HG03457 (cell line): ENCODE data around the gene THSD4.
"Not testable (repeated sequence)": the region's sequence is repeated elsewhere in the genome, so short reads cannot be mapped to it uniquely, and the experiment has no call there.

Experiments used
- ATAC-seq: cut with Tn5 transposase; IDR thresholded peaks from one replicate; pipeline ENCODE4 v1.9.1; 2021; ENCODE audit warnings: moderate number of reproducible peaks; ENCODE audit not compliant: unreplicated experiment

THSD4 gene

DNA sequence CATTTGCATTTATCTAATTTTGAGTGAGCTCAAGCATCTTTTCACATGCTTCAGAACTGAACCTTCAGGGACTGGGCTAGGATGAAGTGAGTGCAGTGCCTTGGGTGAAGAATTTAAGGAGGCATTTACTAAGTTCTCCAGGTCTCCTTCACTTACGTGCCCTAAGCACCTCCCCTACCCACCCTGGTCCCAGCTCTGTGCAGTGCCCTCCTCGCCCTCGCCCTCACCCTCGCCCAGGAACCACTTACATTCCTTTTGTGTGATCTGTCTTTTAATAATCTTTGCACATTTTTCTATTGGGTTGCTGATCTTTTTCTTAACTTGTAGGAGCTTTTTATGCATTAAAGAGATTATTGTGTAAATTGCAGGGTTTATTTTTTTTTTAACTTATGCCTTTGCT lies 322.6 kb downstream of the THSD4 start:
- ATAC-seq = no peak

DNA sequence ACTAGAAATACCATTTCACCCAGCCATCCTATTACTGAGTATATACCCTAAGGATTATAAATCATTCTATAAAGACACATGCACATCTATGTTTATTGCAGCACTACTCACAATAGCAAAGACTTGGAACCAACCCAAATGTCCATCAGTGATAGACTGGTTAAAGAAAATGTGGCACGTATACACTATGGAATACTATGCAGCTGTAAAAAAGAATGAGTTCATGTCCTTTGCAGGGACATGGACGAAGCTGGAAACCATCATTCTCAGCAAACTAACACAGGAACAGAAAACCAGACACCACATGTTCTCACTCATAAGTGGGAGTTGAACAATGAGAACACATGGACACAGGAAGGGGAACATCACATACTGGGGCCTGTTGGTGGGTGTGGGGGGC lies 324.2 kb downstream of the THSD4 start:
- not testable (repeated sequence) for ATAC-seq

DNA sequence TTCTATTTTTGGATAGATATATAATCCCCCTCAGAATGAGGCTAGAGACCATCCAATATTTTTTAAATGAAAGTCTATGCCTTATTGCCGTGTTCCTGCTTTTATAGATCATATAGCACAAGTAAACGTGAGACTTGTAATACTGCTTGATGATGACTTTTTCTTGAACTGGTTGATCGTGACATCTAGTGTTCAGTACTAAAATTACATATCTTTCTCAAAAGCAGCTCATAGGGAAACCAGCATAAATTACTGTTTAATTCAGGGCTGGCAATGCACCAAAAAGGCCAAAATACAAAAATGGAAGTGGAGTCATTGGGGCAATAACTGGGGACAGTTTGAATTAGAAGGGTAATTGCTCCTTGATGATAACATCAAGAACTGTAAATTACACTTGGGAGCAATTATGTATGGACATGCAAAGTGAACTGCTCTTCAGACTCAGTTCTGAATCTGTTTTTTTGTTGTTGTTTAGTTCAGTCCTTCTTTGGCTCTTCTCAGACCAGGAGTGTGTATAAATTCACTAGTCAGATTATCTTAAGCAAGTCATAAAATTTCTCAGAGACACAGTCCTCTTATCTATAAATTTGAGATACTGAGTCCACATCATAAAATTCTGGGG lies 325.3 kb downstream of the THSD4 start:
- no peak for ATAC-seq

DNA sequence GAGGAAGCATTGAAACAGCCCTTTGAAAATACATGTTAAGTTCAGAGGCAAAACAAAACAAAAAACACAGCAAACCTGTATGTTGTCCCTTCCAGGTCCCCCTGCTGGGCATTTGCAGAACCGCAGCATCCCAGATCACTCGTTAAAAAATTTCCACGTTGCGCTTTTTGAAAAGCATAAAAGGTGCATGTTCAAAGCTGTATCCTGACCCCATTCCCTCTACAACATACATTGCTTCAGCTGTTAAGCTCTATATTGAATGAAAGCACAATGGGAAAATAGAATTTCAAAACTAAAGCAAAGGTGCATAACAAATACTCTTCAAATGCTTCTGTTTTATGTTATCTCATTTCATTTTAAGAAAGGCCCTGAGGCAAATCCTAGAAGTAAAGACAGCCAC lies 328.3 kb downstream of the THSD4 start:
- ATAC-seq = no peak

DNA sequence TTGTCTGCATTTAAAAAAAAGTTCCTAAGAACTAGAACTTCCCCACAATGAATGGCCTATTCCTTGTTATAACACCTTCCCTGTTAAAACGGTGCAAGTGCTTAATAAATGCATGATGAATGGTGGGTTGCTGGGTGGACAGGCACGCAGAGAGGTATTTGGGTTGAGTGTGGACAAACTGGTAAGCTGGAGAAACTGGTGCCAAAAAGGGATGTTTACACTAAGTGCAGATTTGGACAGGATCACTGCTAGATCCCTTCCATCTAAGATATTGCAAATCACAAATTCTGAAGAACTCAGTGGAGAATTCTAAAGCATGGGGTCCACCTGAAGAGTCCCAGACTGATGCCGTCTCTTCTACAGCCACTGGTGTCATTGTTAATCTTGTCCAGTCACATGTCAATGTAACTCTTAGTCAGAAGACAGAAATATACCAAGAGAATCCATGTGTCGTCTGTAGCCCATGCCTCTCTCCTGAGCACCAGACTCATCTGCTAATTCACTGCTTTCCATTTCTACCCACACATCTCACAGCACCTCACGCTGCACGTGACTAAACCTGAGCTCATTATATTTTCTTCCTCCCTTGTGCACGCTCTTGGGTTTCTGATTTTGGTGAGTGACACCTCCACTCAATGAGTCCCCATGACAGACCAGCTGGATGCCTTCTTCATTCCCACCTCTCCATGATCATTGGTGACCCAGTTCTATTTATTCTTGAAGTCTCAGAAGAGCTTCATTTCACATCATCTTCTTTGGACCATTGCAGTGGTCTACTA lies 328.9 kb downstream of the THSD4 start:
- no peak for ATAC-seq

- ATAC-seq = no peak
Observed at GRCh38 chr15:71444866-71445590, 329.8 kb downstream of the THSD4 start.

DNA sequence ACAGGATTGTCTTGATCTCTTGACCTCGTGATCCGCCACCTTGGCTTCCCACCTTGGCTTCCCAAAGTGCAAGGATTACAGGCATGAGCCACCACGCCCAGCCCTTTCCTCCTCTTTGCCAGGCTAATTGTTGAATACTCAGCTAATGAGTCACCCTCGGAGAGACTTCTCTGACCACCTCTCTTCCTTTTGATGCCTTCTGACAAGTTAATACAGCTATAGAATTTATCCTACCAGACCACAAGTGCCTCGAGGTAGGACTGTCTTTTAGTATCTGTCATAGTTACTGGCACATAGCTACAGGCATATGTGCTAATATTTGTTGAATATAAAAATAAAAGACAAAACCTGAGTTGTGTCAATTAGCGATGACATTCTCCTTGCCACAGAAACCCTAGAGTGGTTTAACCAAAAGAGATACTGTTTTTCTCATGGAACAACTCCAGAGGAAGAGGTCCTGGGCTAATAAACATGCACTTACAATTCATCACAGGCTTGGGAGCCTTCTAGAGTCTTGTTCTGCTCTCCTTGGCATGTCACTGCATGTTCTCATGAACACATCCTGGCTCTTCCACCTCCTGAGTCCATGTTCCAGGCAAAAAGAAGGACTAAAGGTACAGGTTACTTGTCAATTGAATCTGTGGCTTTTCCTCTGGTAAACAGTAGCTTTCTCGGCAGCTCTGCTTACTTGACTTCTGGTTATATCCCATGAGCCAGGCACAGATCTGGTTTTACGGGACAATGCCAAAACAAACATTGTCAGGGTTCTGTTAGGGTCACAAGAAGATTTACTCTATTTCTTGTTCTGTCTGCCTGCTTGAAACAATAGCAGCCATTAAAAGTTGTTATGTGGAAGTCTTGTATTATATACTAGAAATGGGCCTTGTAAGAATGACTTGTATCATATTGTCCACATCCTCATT lies 332.3 kb downstream of the THSD4 start:
- ATAC-seq = no peak

GRCh38 chr15:71448688-71449114 lies 333.4 kb downstream of the THSD4 start:
- ATAC-seq = no peak

DNA sequence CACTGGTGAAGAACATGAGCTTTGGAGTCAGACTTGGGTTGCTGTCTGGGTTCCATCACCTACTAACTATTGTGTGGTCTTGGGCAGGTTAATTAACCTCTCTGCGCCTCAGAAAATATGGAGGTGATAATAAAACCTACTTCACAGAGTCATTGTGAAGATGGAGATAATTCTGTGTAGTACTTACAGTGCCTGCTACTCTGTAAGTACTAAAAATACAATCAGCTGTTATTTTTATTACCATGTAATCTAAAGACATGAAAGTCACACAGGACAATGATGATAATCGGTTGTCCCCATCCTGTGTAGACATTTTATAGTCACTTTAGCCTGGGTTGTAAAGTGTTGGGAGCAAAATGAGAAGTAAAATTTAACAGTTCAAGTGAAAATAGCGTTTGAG lies 334.1 kb downstream of the THSD4 start:
- ATAC-seq = no peak

DNA sequence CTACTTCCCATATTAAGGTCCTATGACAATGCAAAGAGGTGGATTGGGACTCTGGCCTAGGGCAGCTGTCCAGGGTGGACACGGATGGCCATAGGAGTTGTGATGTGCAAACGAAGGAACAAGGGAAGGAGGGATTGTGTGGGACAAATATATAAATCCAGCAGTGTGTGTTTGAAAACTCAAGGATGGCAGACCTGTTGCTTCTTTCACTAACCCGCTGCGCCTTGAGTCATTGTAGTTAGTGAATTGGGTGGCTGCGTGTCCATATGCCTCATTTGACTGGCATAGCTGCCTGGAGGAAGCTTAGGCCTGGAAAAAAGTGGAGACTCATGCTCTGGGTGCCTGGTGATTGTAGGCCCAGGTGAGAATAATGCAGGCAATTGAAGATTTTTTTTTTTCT lies 334.7 kb downstream of the THSD4 start:
- ATAC-seq = no peak

- no peak for ATAC-seq
Observed at GRCh38 chr15:71451130-71451529, 335.9 kb downstream of the THSD4 start.

GRCh38 chr15:71452893-71453292 lies 337.6 kb downstream of the THSD4 start:
- ATAC-seq = no peak

GRCh38 chr15:71454462-71454996 lies 339.3 kb downstream of the THSD4 start:
- ATAC-seq = no peak

DNA sequence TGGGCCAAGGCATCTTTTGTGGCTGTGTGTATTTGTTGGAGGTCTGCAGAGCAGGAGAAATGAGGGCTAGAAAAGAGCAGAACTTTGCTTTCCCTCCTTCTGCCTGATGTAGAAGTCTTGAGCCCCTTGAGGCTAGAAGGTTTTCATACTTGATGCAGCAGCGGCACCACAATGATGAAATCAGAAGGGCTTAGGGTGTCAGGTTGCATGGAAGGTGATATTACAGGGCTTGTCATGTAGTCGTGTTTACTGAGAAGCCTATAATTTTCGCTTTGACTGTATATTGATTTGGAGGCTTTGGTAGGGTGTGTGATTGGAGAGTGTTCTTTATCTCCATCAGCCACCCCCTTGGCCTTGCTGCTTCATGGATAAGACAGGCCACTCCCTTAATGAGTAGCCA lies 339.8 kb downstream of the THSD4 start:
- no peak for ATAC-seq

DNA sequence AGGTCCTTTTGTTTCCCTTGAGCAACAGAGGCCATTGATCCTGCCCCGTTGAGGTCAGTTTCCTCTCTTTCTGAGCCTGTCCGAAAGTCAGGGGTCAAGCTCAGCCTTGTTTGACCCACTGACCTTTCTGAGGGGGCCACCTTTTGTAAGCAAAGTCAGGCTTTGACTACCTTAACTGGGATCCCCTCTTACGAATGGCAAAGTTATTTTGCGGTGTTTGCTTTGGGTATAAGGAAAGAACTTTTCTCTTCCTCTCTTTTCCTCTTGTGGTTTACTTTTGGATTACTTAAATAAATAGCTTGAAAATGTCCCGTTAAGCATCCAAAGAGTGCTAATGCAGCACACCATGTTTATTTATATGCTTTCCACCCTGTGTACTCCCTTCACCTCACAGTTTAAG lies 340.6 kb downstream of the THSD4 start:
- no peak for ATAC-seq

GRCh38 chr15:71456362-71456761 lies 341.1 kb downstream of the THSD4 start:
- ATAC-seq = no peak

DNA sequence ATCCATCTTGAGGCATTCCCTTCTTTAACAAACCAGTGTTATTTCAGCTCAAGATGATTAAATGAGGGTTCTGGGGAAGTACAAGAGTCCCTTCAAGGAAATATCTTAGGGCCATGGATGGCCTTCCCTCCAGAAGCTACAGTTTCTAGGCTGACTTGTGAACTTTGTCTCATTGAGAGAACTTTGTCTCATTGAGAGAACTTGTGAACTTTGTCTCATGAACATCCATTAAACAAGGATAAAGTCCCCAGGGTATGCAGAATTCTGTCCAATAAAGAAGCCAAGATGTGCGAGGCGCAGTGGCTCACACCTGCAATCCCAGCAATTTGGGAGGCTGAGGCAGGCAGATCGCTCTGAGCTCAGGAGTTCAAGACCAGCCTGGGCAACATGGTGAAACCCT lies 341.5 kb downstream of the THSD4 start:
- no peak for ATAC-seq

- no peak for ATAC-seq
Observed at GRCh38 chr15:71458089-71458660, 342.9 kb downstream of the THSD4 start.

DNA sequence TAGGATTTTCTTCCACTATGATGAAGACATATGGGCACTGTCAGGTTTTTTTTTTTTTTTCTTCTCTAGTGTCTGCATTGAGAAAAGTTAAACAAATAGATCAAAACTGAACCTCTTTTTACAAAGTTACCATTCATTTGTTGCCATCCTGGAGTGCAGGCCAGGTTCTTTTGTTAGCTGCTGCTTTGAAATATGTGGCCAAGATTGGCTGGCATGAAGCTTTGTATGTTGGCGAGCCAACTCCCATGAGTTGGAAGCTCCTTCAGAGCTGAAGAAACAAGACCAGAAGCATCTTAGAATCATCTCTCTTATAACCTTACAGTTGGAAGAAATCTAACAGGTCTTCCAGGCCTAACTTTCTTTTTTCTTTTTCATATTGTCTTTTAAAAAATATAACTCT lies 346.5 kb downstream of the THSD4 start:
- ATAC-seq = no peak

GRCh38 chr15:71462638-71463037 lies 347.4 kb downstream of the THSD4 start:
- ATAC-seq = no peak
